Fibroblast of villous mesenchyme (primary cell): ENCODE results near the gene FGF12. TPM values are rescaled to one million over a fixed set of nuclear protein-coding genes. Genes with fewer than 3 reads are reported as not detected.

Experiments used
- DNase-seq: peaks from one replicate; pipeline ENCODE4 v3.0.0-alpha.2; 2010; ENCODE audit warnings: low read depth
- H3K4me3 ChIP-seq: 2 replicates; pipeline ENCODE4 v1.5.1; 2011; ENCODE audit warnings: low read depth, mild to moderate bottlenecking, low read length
- total RNA-seq: library from RNA; depleted of rRNA; stranded (reverse); fragments of >200 nt; gene quantifications from 2 replicates; pipeline ENCODE4 v1.2.3, GENCODE V29; 2012
- TF ChIP-seq, protein P1 (sequence below): IDR thresholded peaks from 2 replicates; pipeline ENCODE4 v1.5.1; 2012; ENCODE audit warnings: low read depth, mild to moderate bottlenecking, low read length; ENCODE audit not compliant: insufficient read depth

FGF12 gene
- total RNA-seq, 1 donor, result under 0.01 TPM

GRCh38 chr3:192573240-192573639 lies 154.1 kb downstream of the FGF12 start:
- TF ChIP-seq, protein P1, sequence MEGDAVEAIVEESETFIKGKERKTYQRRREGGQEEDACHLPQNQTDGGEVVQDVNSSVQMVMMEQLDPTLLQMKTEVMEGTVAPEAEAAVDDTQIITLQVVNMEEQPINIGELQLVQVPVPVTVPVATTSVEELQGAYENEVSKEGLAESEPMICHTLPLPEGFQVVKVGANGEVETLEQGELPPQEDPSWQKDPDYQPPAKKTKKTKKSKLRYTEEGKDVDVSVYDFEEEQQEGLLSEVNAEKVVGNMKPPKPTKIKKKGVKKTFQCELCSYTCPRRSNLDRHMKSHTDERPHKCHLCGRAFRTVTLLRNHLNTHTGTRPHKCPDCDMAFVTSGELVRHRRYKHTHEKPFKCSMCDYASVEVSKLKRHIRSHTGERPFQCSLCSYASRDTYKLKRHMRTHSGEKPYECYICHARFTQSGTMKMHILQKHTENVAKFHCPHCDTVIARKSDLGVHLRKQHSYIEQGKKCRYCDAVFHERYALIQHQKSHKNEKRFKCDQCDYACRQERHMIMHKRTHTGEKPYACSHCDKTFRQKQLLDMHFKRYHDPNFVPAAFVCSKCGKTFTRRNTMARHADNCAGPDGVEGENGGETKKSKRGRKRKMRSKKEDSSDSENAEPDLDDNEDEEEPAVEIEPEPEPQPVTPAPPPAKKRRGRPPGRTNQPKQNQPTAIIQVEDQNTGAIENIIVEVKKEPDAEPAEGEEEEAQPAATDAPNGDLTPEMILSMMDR, result no peak
- no peak overlapping the region for H3K4me3 ChIP-seq
- no peak for DNase-seq

GRCh38 chr3:192570821-192571791 lies 156.2 kb downstream of the FGF12 start:
- peak overlapping the region; percentile 46 for H3K4me3 ChIP-seq
- DNase-seq, result peak; percentile 31
- TF ChIP-seq, protein P1, result no peak

GRCh38 chr3:192570315-192570714 lies 157.0 kb downstream of the FGF12 start:
- H3K4me3 ChIP-seq, result no peak overlapping the region
- DNase-seq, result no peak
- TF ChIP-seq, protein P1, result no peak

GRCh38 chr3:192566706-192567290 lies 160.5 kb downstream of the FGF12 start:
- H3K4me3 ChIP-seq, result no peak overlapping the region
- TF ChIP-seq, protein P1, result peak; percentile 70
- peak; percentile 82 for DNase-seq

DNA sequence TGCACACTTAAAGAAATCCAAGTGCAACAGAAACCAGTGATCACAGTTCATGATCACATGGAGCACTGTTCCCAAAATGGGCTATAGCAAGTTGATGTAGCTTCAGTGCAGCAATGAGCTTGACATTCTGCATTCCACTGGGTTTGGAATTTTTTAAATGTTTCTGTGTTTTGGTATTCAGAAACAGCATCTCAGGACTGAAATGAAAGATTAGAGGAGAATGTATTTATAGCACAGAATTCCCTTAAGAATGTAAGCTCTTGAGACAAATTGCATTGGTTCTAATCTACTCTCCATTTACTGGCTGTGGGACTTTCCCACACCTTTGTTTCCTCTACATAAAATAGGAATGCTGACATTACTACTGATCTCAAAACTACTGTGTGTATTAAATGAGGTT lies 162.7 kb downstream of the FGF12 start:
- DNase-seq, result no peak
- TF ChIP-seq, protein P1, result no peak
- no peak overlapping the region for H3K4me3 ChIP-seq

DNA sequence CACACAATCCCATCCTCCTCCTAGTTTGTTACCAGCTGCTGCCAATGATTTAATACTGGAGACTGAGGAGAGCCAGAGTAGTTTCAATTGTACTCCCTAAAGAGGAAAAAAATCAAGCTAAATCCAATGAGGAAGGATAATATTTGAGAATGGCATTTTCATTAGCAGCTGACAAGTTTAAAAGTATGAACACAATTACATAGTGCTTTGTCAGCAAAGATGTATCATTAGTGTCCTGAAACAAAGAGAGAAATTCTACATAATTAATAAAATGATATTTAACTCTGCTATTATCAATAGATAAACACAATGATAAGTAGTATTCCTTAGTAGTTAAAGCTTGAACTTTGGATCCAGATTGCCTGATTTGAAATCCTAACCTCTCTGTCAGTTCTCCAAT lies 163.9 kb downstream of the FGF12 start:
- H3K4me3 ChIP-seq, result no peak overlapping the region
- TF ChIP-seq, protein P1, result no peak
- no peak for DNase-seq
